GM12891 (cell line): Measurements from ENCODE around the gene FKBP7.

Experiments used
- POLR2AphosphoS5 ChIP-seq: IDR thresholded peaks from 2 replicates; pipeline ENCODE4 v1.6.1; 2011; ENCODE audit warnings: low read depth, low read length, control low read depth
- TAF1 ChIP-seq: IDR thresholded peaks from 2 replicates; pipeline ENCODE4 v1.6.1; 2011; ENCODE audit warnings: low read depth, low read length, control low read depth

DNA sequence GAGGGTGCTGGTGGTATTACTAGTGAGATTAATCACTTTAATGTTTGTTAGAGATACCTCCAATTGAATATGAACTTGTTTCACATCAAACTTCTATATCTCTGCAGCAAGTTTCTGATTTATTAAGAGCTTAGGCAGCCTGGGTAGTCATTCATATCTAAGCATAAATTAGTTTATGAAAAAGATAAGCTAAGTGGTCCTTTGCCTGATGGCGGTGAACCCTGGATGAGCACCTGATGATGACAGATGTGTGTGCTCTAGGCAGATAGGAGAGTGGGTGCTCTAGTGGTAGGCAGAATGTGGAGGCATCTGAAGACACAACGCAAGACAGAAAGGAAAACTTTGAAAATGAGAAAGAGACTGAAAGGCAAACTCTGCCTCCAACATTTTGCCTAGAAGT is 5.0 kb downstream of the FKBP7 start:
- TF ChIP-seq POLR2AphosphoS5 (no peak), TAF1 (no peak)
